SK-N-SH (cell line): ENCODE results near the gene ST13. TPM values are rescaled to one million over a fixed set of nuclear protein-coding genes. Genes with fewer than 3 reads are reported as not detected.
A peak's percentile ranks its signal among the peaks of the same experiment; 100 is the strongest.

Experiments used
- CTCF ChIA-PET: fragments of 300-600, 350-600 bp; formaldehyde crosslinking; extraction: SDS; loops from one replicate; lab custom pipeline; 2021; lab: Yijun Ruan, JAX
- POLR2A ChIA-PET: fragments of 350-600 bp; sonication (Branson Sonifier 250); formaldehyde crosslinking; extraction: SDS; loops from one replicate; lab custom pipeline; 2020; ENCODE audit warnings: antibody characterized with exemption, inconsistent platforms; lab: Yijun Ruan, JAX
- DNase-seq: peaks from one replicate; pipeline ENCODE4 v3.0.0; 2012
- H2AFZ ChIP-seq: fragments of 200-600 bp; sonication (generic); 2 replicates; pipeline ENCODE4 v1.8.1; 2016; ENCODE audit warnings: antibody characterized with exemption, mild to moderate bottlenecking, low read depth
- H3F3A ChIP-seq: fragments of 200-600 bp; sonication (generic); replicated peaks from 2 replicates; pipeline ENCODE3; 2016; ENCODE audit warnings: antibody characterized with exemption, mild to moderate bottlenecking; ENCODE audit not compliant: insufficient read depth
- H3K27ac ChIP-seq, 2 experiments: fragments of 200-500 bp in 1 of 2; fragments of 200-600 bp in 1 of 2; sonication (Bioruptor generic) in 1 of 2; sonication (generic), shearing (Covaris generic) in 1 of 2; 2 replicates each; pipeline versions ENCODE4 v1.5.1 to v1.6.1; 2014 to 2016; ENCODE audit warnings: low read depth in 2 of 2, inconsistent platforms in 1 of 2, low read length in 1 of 2, mild to moderate bottlenecking in 1 of 2, mixed read lengths in 1 of 2
- H3K27me3 ChIP-seq: fragments of 200-600 bp; sonication (generic), shearing (Covaris generic); 2 replicates; pipeline ENCODE4 v1.6.1; 2016; ENCODE audit warnings: mixed run types; ENCODE audit not compliant: insufficient read depth
- H3K36me3 ChIP-seq, 2 experiments: fragments of 200-500 bp in 1 of 2; fragments of 200-600 bp in 1 of 2; sonication (Bioruptor generic) in 1 of 2; sonication (generic) in 1 of 2; replicated peaks in 1 of 2; 2 replicates each; pipeline versions ENCODE3 to v1.5.1; 2014 to 2016; ENCODE audit warnings: low read length in 1 of 2, mild to moderate bottlenecking in 1 of 2; ENCODE audit not compliant: insufficient read depth in 2 of 2, control insufficient read depth in 1 of 2
- H3K4me1 ChIP-seq, 2 experiments: fragments of 200-500 bp in 1 of 2; fragments of 200-600 bp in 1 of 2; sonication (Bioruptor generic) in 1 of 2; sonication (generic), shearing (Covaris generic) in 1 of 2; 2 replicates each; pipeline versions ENCODE4 v1.5.1 to v1.6.1; 2014 to 2016; ENCODE audit warnings: low read depth in 1 of 2, low read length in 1 of 2, mixed run types in 1 of 2; ENCODE audit not compliant: insufficient read depth in 2 of 2, control insufficient read depth in 1 of 2
- H3K4me2 ChIP-seq: fragments of 200-600 bp; sonication (generic), shearing (Covaris generic); 2 replicates; pipeline ENCODE4 v1.6.1; 2017; ENCODE audit warnings: mixed run types
- H3K4me3 ChIP-seq, 2 experiments: fragments of 200-500 bp in 1 of 2; fragments of 200-600 bp in 1 of 2; sonication (Bioruptor generic) in 1 of 2; sonication (generic), shearing (Covaris generic) in 1 of 2; 2 replicates each; pipeline versions ENCODE4 v1.5.1 to v1.8.1; 2014 to 2016; ENCODE audit warnings: low read depth in 2 of 2, inconsistent platforms in 1 of 2, low read length in 1 of 2, mild to moderate bottlenecking in 1 of 2, mixed read lengths in 1 of 2, moderate library complexity in 1 of 2
- H3K79me2 ChIP-seq: fragments of 200-600 bp; sonication (generic); 2 replicates; pipeline ENCODE4 v1.8.1; 2017; ENCODE audit warnings: mild to moderate bottlenecking; ENCODE audit not compliant: insufficient read depth
- H3K9ac ChIP-seq: fragments of 200-600 bp; sonication (generic); 2 replicates; pipeline ENCODE4 v1.6.1; 2017; ENCODE audit warnings: mixed run types
- H3K9me2 ChIP-seq: fragments of 200-600 bp; sonication (generic); 2 replicates; pipeline ENCODE4 v1.6.1; 2017; ENCODE audit warnings: mixed run types
- H3K9me3 ChIP-seq: fragments of 200-600 bp; sonication (generic); 2 replicates; pipeline ENCODE4 v1.6.1; 2017; ENCODE audit warnings: mixed run types, mild to moderate bottlenecking, moderate library complexity
- H4K20me1 ChIP-seq: fragments of 200-600 bp; sonication (generic); 2 replicates; pipeline ENCODE4 v1.6.1; 2017; ENCODE audit warnings: mild to moderate bottlenecking, mixed run types; ENCODE audit not compliant: insufficient read depth
- CHD2 ChIP-seq: fragments of 150-350 bp; IDR thresholded peaks from 2 replicates; pipeline ENCODE4 v1.6.1; 2018; ENCODE audit warnings: low read length; ENCODE audit not compliant: partially characterized antibody
- ELF1 ChIP-seq: IDR thresholded peaks from 2 replicates; pipeline ENCODE4 v1.4.0; 2012
- EP300 ChIP-seq, 2 experiments: IDR thresholded peaks; 2 replicates each; pipeline versions ENCODE4 v1.4.0 to v1.6.1; 2012; ENCODE audit warnings: borderline replicate concordance in 1 of 2, low read depth in 1 of 2, low read length in 1 of 2
- EZH2phosphoT487 ChIP-seq: fragments of 200-600 bp; sonication (generic); IDR thresholded peaks from 2 replicates; pipeline ENCODE4 v1.6.1; 2017; ENCODE audit warnings: low read depth, mixed run types, mild to moderate bottlenecking, antibody characterized with exemption, moderate library complexity, borderline replicate concordance
- FOSL2 ChIP-seq: IDR thresholded peaks from 2 replicates; pipeline ENCODE4 v1.4.0; 2012; ENCODE audit warnings: low read depth, mild to moderate bottlenecking, moderate library complexity, borderline replicate concordance
- FOXJ3 ChIP-seq: sonication (generic); formaldehyde crosslinking; IDR thresholded peaks from 2 replicates; pipeline ENCODE4 v1.5.1; 2020; ENCODE audit warnings: mild to moderate bottlenecking, missing genetic modification reagents
- FOXM1 ChIP-seq: IDR thresholded peaks from 2 replicates; pipeline ENCODE4 v1.4.0; 2012; ENCODE audit warnings: low read depth, mild to moderate bottlenecking
- GABPA ChIP-seq: IDR thresholded peaks from 2 replicates; pipeline ENCODE4 v1.4.0; 2012; ENCODE audit warnings: low read depth, mild to moderate bottlenecking
- GATA2 ChIP-seq: sonication (generic); formaldehyde crosslinking; IDR thresholded peaks from 2 replicates; pipeline ENCODE4 v1.5.0; 2020; ENCODE audit warnings: mild to moderate bottlenecking, missing genetic modification reagents
- MXI1 ChIP-seq: IDR thresholded peaks from 2 replicates; pipeline ENCODE4 v1.6.1; 2012; ENCODE audit warnings: mild to moderate bottlenecking, low read depth, low read length, improper control_type of control experiment
- NFIC ChIP-seq: IDR thresholded peaks from 2 replicates; pipeline ENCODE4 v1.4.0; 2012; ENCODE audit warnings: borderline replicate concordance
- POLR2AphosphoS5 ChIP-seq: IDR thresholded peaks from 2 replicates; pipeline ENCODE4 v1.6.1; 2012; ENCODE audit warnings: low read depth, low read length
- RAD21 ChIP-seq: IDR thresholded peaks from 2 replicates; pipeline ENCODE4 v1.6.1; 2012; ENCODE audit warnings: mild to moderate bottlenecking, low read length
- RCOR1 ChIP-seq: fragments of 150-350 bp; IDR thresholded peaks from 2 replicates; pipeline ENCODE4 v1.6.1; 2017; ENCODE audit warnings: antibody characterized with exemption, low read length
- REST ChIP-seq: IDR thresholded peaks from 2 replicates; pipeline ENCODE4 v1.6.1; 2012; ENCODE audit warnings: mild to moderate bottlenecking, low read depth, low read length, moderate library complexity
- RFX5 ChIP-seq: IDR thresholded peaks from 2 replicates; pipeline ENCODE4 v1.6.1; 2012; ENCODE audit warnings: mild to moderate bottlenecking, improper control_type of control experiment, low read length
- SIN3A ChIP-seq: IDR thresholded peaks from 2 replicates; pipeline ENCODE4 v1.6.1; 2012; ENCODE audit warnings: low read depth, mild to moderate bottlenecking, low read length, moderate library complexity, borderline replicate concordance
- SMC3 ChIP-seq: IDR thresholded peaks from 2 replicates; pipeline ENCODE4 v1.6.1; 2012; ENCODE audit warnings: low read depth, low read length, improper control_type of control experiment
- TAF1 ChIP-seq: IDR thresholded peaks from 2 replicates; pipeline ENCODE4 v1.6.1; 2012; ENCODE audit warnings: low read depth, mild to moderate bottlenecking, low read length, moderate library complexity, borderline replicate concordance
- TCF12 ChIP-seq: IDR thresholded peaks from 2 replicates; pipeline ENCODE4 v1.4.0; 2012
- TEAD4 ChIP-seq: IDR thresholded peaks from 2 replicates; pipeline ENCODE4 v1.4.0; 2012; ENCODE audit warnings: mild to moderate bottlenecking, borderline replicate concordance; ENCODE audit not compliant: insufficient read depth
- USF1 ChIP-seq: IDR thresholded peaks from 2 replicates; pipeline ENCODE4 v1.4.0; 2012; ENCODE audit warnings: low read depth, borderline replicate concordance
- YY1 ChIP-seq: IDR thresholded peaks from 2 replicates; pipeline ENCODE4 v1.4.0; 2012; ENCODE audit warnings: low read depth, mild to moderate bottlenecking
- ZBTB33 ChIP-seq: IDR thresholded peaks from 2 replicates; pipeline ENCODE4 v1.4.0; 2012; ENCODE audit warnings: low read depth, borderline replicate concordance
- WGBS: methylation state at CpG from one replicate; pipeline ENCODE4 v1.1.6; 2017; ENCODE audit warnings: low lambda C conversion rate; 5-methylcytosine and 5-hydroxymethylcytosine counted together
- polyA plus RNA-seq, 3 experiments: library from polyadenylated mRNA; depleted of rRNA; stranded (reverse); fragments of >200 nt; gene quantifications; 2 replicates each; pipeline ENCODE4 v1.2.3, GENCODE V29; 2012
- TF ChIP-seq, protein P1 (sequence below): IDR thresholded peaks from 2 replicates; pipeline ENCODE4 v1.4.0; 2012; ENCODE audit warnings: low read depth

ST13 gene
- polyA plus RNA-seq, 1 of the 3 experiments (the other 2 are of a cell fraction) = 66.0 TPM

DNA sequence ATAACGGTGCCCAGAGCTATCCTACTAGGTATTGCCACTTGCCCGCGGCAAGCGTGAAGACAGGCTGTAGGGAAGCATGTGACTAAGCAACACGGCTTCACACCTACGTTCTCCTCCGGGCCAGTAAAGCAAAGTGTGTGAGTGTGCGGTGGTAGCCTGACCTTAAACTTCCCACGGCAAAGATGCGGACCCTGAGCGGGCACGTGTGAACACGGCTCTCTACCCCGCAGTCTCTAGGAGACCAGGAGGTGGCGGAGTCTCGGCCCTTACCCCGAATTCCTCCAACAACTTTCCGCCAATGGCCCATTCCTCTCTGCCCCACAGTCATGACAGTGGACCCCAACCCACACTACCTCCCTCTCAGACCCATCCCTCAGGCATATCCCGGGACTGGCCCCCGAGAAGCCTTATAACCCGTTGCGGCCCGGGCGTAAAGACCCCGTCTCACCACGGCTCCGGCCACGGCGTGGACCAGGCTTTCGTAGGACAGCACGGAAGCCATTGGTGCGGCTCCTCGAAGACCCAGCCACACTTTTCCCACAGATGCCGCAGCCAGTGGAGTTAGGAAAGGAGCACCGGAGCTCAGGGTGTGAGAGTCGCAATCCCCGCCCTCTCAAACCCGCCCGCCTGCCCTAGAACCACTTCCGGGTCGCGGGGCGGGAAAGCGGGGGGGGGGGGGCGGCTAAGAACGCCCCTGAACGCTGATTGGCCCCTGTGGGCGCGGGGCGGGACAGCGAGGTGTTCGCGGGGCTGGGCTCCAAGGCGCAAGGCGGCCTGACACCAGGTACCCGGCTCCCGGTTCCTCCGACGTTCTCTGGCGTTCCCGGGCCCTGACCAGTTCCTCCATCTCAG, 37.5 kb downstream of the ST13 start, which contains the start of gene SLC25A17:
TSS of gene SLC25A17 (minus strand) at position 600 of the 852 bp plus-strand sequence. CDS start at position 502, 98 bp downstream.
- Histone ChIP-seq H4K20me1 (no peaks in the 10 kb centered on the region), H3K36me3 (peaks cover 0 to 13% of the 10 kb centered on the region in 2 experiments), H3K4me2 (peak within 1 kb of the TSS; percentile 79), H3K9me2 (no peaks in the 10 kb centered on the region), H3K27me3 (no peaks in the 10 kb centered on the region), H3K79me2 (peaks cover 35% of the 10 kb centered on the region), H3K4me1 (peaks cover 0 to 5% of the 10 kb centered on the region in 2 experiments; a peak in 2 of 4 replicates), H2AFZ (peak within 1 kb of the TSS; percentile 73), H3K27ac (peak within 1 kb of the TSS; percentile 68; a peak in 3 of 4 replicates), H3K9me3 (no peaks in the 10 kb centered on the region), H3K4me3 (peak within 1 kb of the TSS; percentile 73 to 80), H3K9ac (peak within 1 kb of the TSS; percentile 85), H3F3A (peaks cover 5% of the 10 kb centered on the region)
- CTCF ChIA-PET = interaction anchor here (0.7 kb wide), 2 partner anchors 17 to 54 kb away, joined by 3 read pairs; no protein-coding TSS in a partner anchor
- POLR2A ChIA-PET = no interaction called here
- 1% methylated on average over 11 of the region's 61 CpGs for WGBS
- peak; percentile 91 for DNase-seq
- no peak for TF ChIP-seq FOXJ3
- no peak for TF ChIP-seq TCF12
- no peak for TF ChIP-seq GATA2 (CRISPR knock-in tag)
- TF ChIP-seq, protein P1, sequence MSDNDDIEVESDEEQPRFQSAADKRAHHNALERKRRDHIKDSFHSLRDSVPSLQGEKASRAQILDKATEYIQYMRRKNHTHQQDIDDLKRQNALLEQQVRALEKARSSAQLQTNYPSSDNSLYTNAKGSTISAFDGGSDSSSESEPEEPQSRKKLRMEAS = peak; percentile 39; the same call in 1 of the 2 replicates
- TF ChIP-seq FOSL2 = no peak
- no peak for TF ChIP-seq RAD21
- no peak for TF ChIP-seq FOXM1
- TF ChIP-seq POLR2AphosphoS5 = peak; percentile 11; the same call in 1 of the 2 replicates
- no peak for TF ChIP-seq EP300 (IDR thresholded peaks at IDR 0.05; ENCODE audit: borderline replicate concordance in 1 of 2, low read depth in 1 of 2, low read length in 1 of 2)
- TF ChIP-seq RCOR1 = no peak
- no peak for TF ChIP-seq RFX5
- no peak for TF ChIP-seq REST
- no peak for TF ChIP-seq SMC3
- peak; percentile 67 for TF ChIP-seq GABPA
- no peak for TF ChIP-seq NFIC
- no peak for TF ChIP-seq YY1
- no peak for TF ChIP-seq TAF1
- TF ChIP-seq MXI1 = peak; percentile 73; the same call in 1 of the 2 replicates
- TF ChIP-seq EZH2phosphoT487 = no peak
- TF ChIP-seq TEAD4 = no peak
- TF ChIP-seq ZBTB33 = no peak
- no peak for TF ChIP-seq CHD2
- no peak for TF ChIP-seq ELF1
- TF ChIP-seq SIN3A = no peak
- no peak for TF ChIP-seq USF1
